ENCODE measurements around the gene KIRREL1. TPM values are rescaled to one million over a fixed set of nuclear protein-coding genes. Genes with fewer than 3 reads are reported as not detected.

The KIRREL1 gene
- total and polyA plus RNA-seq, 10 donors, result 1.4 to 50.9 (median 20.3) TPM

- no peaks in the 10 kb centered on the region for H3K9me3 ChIP-seq
- no peak for DNase-seq
- intact Hi-C loops (cut with DNase I; ENCODE audit: low total_unique reads), result no loop called here
- 55 to 70% (median 61%) methylated on average over 10 of the region's 10 CpGs for WGBS, 5 donors
- no peaks in the 10 kb centered on the region for H3K36me3 ChIP-seq
- peak overlapping the region in 6 of 8 donors; percentile 1 to 74 (median 64) for H3K27ac ChIP-seq
- peaks cover 0 to 6% (median 0%) of the 10 kb centered on the region in 7 donors for H3K27me3 ChIP-seq (replicated peaks in 1 of 7)
- H3K4me1 ChIP-seq, result peaks cover 2 to 76% (median 32%) of the 10 kb centered on the region in 6 donors
- TF ChIP-seq POLR2A (IDR thresholded peaks at IDR 0.05), result no peak
- no peak for TF ChIP-seq CTCF (IDR thresholded peaks at IDR 0.05 in 8 of 11, conservative IDR thresholded peaks at IDR 0.05 in 3 of 11)
- no peak for TF ChIP-seq POLR2AphosphoS5 (IDR thresholded peaks at IDR 0.05)
- H3K4me3 ChIP-seq, result no peak overlapping the region
Observed at GRCh38 chr1:158016651-158017335, 23.3 kb downstream of the KIRREL1 start.

DNA sequence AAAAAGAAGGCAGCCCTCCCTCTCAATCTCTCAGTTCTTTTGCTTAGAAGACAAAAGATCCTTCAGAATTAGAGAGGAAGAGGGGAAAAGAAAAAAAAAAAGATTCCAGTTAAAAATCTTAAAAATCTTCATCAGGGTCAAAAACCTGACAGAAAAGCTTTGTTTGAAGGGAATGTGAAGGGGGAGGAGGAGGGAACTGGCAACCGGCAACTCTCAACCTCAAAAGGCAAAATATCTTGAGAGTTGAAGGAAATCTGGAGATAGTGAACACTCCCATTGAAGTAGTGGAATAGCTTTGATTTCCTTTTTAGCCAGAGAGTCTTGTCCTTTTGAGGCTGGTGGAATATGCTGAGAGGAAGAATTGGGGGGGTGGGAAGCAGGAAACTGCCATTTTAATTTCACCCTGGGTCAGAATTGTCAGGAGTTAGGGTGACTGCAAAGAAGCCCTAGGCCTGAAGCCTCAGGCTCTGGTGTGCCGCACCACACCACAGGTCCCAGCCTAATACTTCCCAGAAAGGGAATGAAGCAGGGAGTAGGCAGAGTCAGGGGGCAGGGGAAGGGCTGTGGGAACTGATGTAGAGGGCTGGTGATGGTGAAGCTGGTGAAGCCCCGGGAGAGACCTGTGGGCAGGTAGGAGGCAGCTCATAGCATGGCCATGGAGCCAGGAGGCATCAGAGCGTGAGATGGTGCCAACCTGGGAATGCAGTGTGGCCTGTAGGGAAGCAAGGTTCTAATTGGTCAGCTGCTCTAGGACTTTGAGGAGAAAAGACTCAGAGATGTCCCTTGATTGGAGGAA, 24.6 kb downstream of the KIRREL1 start:
- intact Hi-C loops (cut with DNase I; ENCODE audit: low total_unique reads), result no loop called here
- no peak for DNase-seq
- no peak for TF ChIP-seq POLR2A (IDR thresholded peaks at IDR 0.05)
- no peak for TF ChIP-seq POLR2AphosphoS5 (IDR thresholded peaks at IDR 0.05)
- no peak for TF ChIP-seq CTCF (IDR thresholded peaks at IDR 0.05 in 8 of 11, conservative IDR thresholded peaks at IDR 0.05 in 3 of 11)

DNA sequence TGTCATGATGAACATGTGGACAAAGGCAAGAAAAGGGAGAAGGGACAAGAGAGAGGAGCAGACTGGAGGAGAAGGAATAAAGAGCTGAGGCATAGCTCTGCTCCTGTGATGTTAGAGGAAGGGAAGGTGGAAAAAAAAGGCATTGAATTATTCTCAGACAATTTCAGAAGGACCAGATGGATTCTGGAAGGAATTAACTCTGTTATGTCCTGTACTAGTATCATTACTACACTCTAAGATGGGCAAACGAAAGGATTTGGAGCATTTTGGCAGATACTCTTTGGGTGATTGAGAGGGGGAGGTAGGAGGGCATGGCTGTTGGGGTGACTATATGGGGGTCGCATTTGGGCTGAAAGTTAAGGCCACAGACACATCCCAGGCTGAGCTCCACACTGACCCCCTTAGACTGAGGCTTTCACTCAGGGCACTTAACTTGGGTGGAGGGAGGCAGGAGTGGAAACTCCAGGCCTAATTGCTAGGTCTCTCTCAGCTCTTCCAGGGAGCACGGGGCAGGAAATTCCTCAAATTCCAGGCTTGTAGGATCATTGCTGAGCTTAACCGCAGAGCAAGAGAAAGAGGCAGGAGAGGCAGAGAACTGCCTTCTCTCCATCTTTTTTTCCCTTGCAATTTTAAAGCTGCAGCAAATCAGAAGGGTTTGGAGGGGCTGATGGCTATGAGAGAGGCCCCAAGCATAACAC, 25.9 kb downstream of the KIRREL1 start:
- Histone ChIP-seq H3K27ac (peak overlapping the region in 7 of 8 donors; percentile 44 to 74 (median 67)), H3K4me1 (peaks cover 2 to 81% (median 36%) of the 10 kb centered on the region in 6 donors), H3K36me3 (no peaks in the 10 kb centered on the region), H3K27me3 (replicated peaks in 1 of 7) (peaks cover 0 to 6% (median 0%) of the 10 kb centered on the region in 7 donors), H3K4me3 (no peak overlapping the region), H3K9me3 (no peaks in the 10 kb centered on the region)
- TF ChIP-seq POLR2AphosphoS5 (IDR thresholded peaks at IDR 0.05), result peak in 1 of 3 donors; percentile 42
- no peak for TF ChIP-seq POLR2A (IDR thresholded peaks at IDR 0.05)
- 51 to 69% (median 64%) methylated on average over 4 of the region's 4 CpGs for WGBS, 5 donors
- DNase-seq, result no peak
- intact Hi-C loops (cut with DNase I; ENCODE audit: low total_unique reads), result no loop called here

More for the DNA sequence above, 24.6 kb downstream of the KIRREL1 start:
- Histone ChIP-seq H3K4me3 (no peak overlapping the region), H3K27me3 (replicated peaks in 1 of 7) (peaks cover 0 to 6% (median 0%) of the 10 kb centered on the region in 7 donors), H3K27ac (peak overlapping the region in 7 of 8 donors; percentile 5 to 74 (median 67)), H3K4me1 (peaks cover 2 to 80% (median 36%) of the 10 kb centered on the region in 6 donors), H3K9me3 (no peaks in the 10 kb centered on the region), H3K36me3 (no peaks in the 10 kb centered on the region)
- 80 to 87% (median 85%) methylated on average over 4 of the region's 4 CpGs for WGBS, 5 donors

DNA sequence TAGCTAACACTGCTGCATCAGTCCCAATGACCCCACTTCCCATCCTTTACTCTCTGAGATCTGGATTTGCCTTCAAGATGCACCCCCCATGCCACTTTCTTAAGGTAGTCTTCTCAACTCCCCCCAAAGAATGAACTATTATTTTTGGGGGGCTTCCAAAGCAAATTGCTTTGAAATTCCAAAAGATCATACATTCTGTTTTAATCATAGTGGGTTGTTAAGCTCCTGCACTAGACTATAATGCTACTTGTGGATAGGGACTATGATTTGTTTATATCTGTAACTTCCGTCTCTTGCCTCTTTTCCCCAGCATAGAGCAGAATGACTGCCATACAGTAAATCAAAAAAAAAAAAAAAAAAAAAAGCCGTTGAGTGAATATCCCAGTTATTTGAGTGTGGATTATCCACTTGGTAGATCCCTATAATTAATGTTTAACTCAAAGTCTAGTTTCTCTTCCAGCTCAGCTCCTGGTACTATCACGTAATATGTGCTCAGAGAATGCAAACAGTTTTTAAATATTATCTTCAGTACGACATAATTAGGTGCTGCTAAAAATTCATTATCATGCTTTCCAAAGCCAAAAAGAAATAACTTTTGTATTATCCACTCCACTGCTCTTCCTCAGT, 26.9 kb downstream of the KIRREL1 start:
- Histone ChIP-seq H3K27ac (peak overlapping the region in 7 of 8 donors; percentile 44 to 74 (median 67)), H3K36me3 (no peaks in the 10 kb centered on the region), H3K27me3 (replicated peaks in 1 of 7) (peaks cover 0 to 6% (median 0%) of the 10 kb centered on the region in 7 donors), H3K4me3 (no peak overlapping the region), H3K9me3 (no peaks in the 10 kb centered on the region), H3K4me1 (peaks cover 2 to 83% (median 34%) of the 10 kb centered on the region in 6 donors)
- intact Hi-C loops (cut with DNase I; ENCODE audit: low total_unique reads), result no loop called here
- WGBS, 5 donors, result 71 to 93% (median 89%) methylated on average over 4 of the region's 4 CpGs
- TF ChIP-seq CTCF (IDR thresholded peaks at IDR 0.05 in 8 of 11, conservative IDR thresholded peaks at IDR 0.05 in 3 of 11) (no peak), POLR2A (IDR thresholded peaks at IDR 0.05) (no peak), POLR2AphosphoS5 (IDR thresholded peaks at IDR 0.05) (no peak)
- no peak for DNase-seq

All from spleen (tissue), 11 donors.